MCF 10A (cell line): ENCODE data around the gene FXN. TPM values are rescaled to one million over a fixed set of nuclear protein-coding genes. Genes with fewer than 3 reads are reported as not detected.

Experiments
- total RNA-seq: library from RNA; stranded (reverse); gene quantifications from 2 replicates; pipeline ENCODE4 v1.2.3, GENCODE V29; 2022

FXN gene
- total RNA-seq, 1 experiment from 2014 or later, result 31.6 TPM

Other genes with a start within 250 kb of the FXN start
- not detected in 2 replicates for gene PRKACG, start 21.6 kb upstream of the FXN start, total RNA-seq
- gene TJP2, start 138.5 kb downstream of the FXN start, total RNA-seq, result 47.2 and 52.2 TPM in 2 replicates